Panc1 (cell line): ENCODE results near the gene SLIT1. TPM values are rescaled to one million over a fixed set of nuclear protein-coding genes. Genes with fewer than 3 reads are reported as not detected.
A peak's percentile ranks its signal among the peaks of the same experiment; 100 is the strongest.

Source experiments
- ATAC-seq: fragments of 200-7000 bp; cut with Tn5 transposase; 2 replicates; pipeline ENCODE4 v1.9.1; 2020; ENCODE audit warnings: mild to moderate bottlenecking, moderate library complexity
- BruUV-seq: library from RNA; stranded (reverse); fragments of 400-500 nt; replicated peaks from 2 replicates; lab custom pipeline; 2021; lab: Mats Ljungman, UMichigan
- CTCF ChIA-PET: fragments of 300-600 bp; sonication (Branson Sonifier 250); formaldehyde crosslinking; loops from one replicate; lab custom pipeline; 2022; ENCODE audit warnings: antibody characterized with exemption; lab: Charles Lee
- POLR2A ChIA-PET: fragments of 300-600 bp; sonication (Branson Sonifier 250); formaldehyde crosslinking; loops from one replicate; lab custom pipeline; 2022; ENCODE audit warnings: antibody characterized with exemption; lab: Charles Lee
- DNase-seq: peaks from one replicate; pipeline ENCODE4 v3.0.0-alpha.2; 2010; ENCODE audit warnings: low read depth, low spot score
- H3K27ac ChIP-seq: 2 replicates; pipeline ENCODE4 v1.5.1; 2011; ENCODE audit warnings: mild to moderate bottlenecking, low read length, inconsistent platforms
- H3K27me3 ChIP-seq: fragments of 200-500 bp; sonication (Bioruptor generic); 2 replicates; pipeline ENCODE4 v1.6.0; 2014; ENCODE audit warnings: low read length, inconsistent platforms; ENCODE audit not compliant: control insufficient read depth, insufficient read depth
- H3K36me3 ChIP-seq: fragments of 200-500 bp; sonication (Bioruptor generic); 2 replicates; pipeline ENCODE4 v1.5.1; 2014; ENCODE audit warnings: inconsistent platforms, mild to moderate bottlenecking, low read length, moderate library complexity; ENCODE audit not compliant: control insufficient read depth, insufficient read depth
- H3K4me1 ChIP-seq: 2 replicates; pipeline ENCODE4 v1.5.1; 2011; ENCODE audit warnings: inconsistent platforms, mild to moderate bottlenecking, low read length, moderate library complexity; ENCODE audit not compliant: control insufficient read depth, insufficient read depth
- H3K4me3 ChIP-seq, 2 experiments: 2 replicates each; pipeline ENCODE4 v1.5.1; 2011 to 2012; ENCODE audit warnings: low read depth in 2 of 2, low read length in 2 of 2, mild to moderate bottlenecking in 2 of 2, inconsistent platforms in 1 of 2, moderate library complexity in 1 of 2
- H3K9me3 ChIP-seq: fragments of 200-500 bp; sonication (Bioruptor generic); 2 replicates; pipeline ENCODE4 v1.5.1; 2014; ENCODE audit warnings: low read depth, mild to moderate bottlenecking, inconsistent platforms, low read length, moderate library complexity; ENCODE audit not compliant: control insufficient read depth, insufficient read depth
- CTCF ChIP-seq: fragments of 450-650 bp; IDR thresholded peaks from 2 replicates; pipeline ENCODE4 v1.5.1; 2017; ENCODE audit warnings: mild to moderate bottlenecking
- POLR2AphosphoS5 ChIP-seq: IDR thresholded peaks from 2 replicates; pipeline ENCODE4 v1.6.1; 2012; ENCODE audit warnings: mild to moderate bottlenecking, low read depth, low read length, moderate library complexity
- SIN3A ChIP-seq: IDR thresholded peaks from 2 replicates; pipeline ENCODE4 v1.6.1; 2012; ENCODE audit warnings: low read depth, mild to moderate bottlenecking, low read length, moderate library complexity, borderline replicate concordance; ENCODE audit not compliant: insufficient read depth
- TCF7L2 ChIP-seq: IDR thresholded peaks from 2 replicates; pipeline ENCODE4 v1.6.1; 2011; ENCODE audit warnings: mild to moderate bottlenecking, low read depth, low read length, inconsistent platforms
- in situ Hi-C: cut with HindIII; loops from 2 replicates; pipeline ENCODE4 v1.10.0; 2016; ENCODE audit warnings: low sequenced_read_pairs, low pct_unique_long_range_greater_than_20kb
- intact Hi-C: fragments of 100-400 bp; cut with micrococcal nuclease; formaldehyde crosslinking; loops from one replicate; pipeline ENCODE4 v1.10.0; 2022; ENCODE audit not compliant: unreplicated experiment
- total RNA-seq: library from RNA; stranded (reverse); gene quantifications from one replicate; pipeline ENCODE4 v1.2.1, GENCODE V29; 2021; ENCODE audit not compliant: unreplicated experiment
- TF ChIP-seq, protein P1 (sequence below), 2 experiments: IDR thresholded peaks; 2 replicates each; pipeline ENCODE4 v1.6.1; 2011 to 2012; ENCODE audit warnings: low read depth in 2 of 2, control low read depth in 1 of 2, low read length in 1 of 2, mild to moderate bottlenecking in 1 of 2, moderate library complexity in 1 of 2; ENCODE audit not compliant: insufficient read depth in 1 of 2

SLIT1 gene
- total RNA-seq, 1 experiment from 2014 or later = 2.6 TPM

- no peak overlapping the region for H3K27ac ChIP-seq
- DNase-seq (no peak), ATAC-seq (no peak)
- peaks cover 7% of the 10 kb centered on the region; the same call in 1 of the 2 replicates for H3K4me1 ChIP-seq
- BruUV-seq = no TSS peak
- TF ChIP-seq, protein P1, sequence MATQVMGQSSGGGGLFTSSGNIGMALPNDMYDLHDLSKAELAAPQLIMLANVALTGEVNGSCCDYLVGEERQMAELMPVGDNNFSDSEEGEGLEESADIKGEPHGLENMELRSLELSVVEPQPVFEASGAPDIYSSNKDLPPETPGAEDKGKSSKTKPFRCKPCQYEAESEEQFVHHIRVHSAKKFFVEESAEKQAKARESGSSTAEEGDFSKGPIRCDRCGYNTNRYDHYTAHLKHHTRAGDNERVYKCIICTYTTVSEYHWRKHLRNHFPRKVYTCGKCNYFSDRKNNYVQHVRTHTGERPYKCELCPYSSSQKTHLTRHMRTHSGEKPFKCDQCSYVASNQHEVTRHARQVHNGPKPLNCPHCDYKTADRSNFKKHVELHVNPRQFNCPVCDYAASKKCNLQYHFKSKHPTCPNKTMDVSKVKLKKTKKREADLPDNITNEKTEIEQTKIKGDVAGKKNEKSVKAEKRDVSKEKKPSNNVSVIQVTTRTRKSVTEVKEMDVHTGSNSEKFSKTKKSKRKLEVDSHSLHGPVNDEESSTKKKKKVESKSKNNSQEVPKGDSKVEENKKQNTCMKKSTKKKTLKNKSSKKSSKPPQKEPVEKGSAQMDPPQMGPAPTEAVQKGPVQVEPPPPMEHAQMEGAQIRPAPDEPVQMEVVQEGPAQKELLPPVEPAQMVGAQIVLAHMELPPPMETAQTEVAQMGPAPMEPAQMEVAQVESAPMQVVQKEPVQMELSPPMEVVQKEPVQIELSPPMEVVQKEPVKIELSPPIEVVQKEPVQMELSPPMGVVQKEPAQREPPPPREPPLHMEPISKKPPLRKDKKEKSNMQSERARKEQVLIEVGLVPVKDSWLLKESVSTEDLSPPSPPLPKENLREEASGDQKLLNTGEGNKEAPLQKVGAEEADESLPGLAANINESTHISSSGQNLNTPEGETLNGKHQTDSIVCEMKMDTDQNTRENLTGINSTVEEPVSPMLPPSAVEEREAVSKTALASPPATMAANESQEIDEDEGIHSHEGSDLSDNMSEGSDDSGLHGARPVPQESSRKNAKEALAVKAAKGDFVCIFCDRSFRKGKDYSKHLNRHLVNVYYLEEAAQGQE (IDR thresholded peaks at IDR 0.05; ENCODE audit: insufficient read depth in 1 of 2, low read depth in 2 of 2, low read length in 1 of 2) = no peak
- TF ChIP-seq CTCF (no peak), SIN3A (no peak), TCF7L2 (no peak), POLR2AphosphoS5 (no peak)
- H3K9me3 ChIP-seq = no peaks in the 10 kb centered on the region
- intact Hi-C loops = no loop called here
- no peak overlapping the region for H3K4me3 ChIP-seq
- no peaks in the 10 kb centered on the region for H3K36me3 ChIP-seq
- CTCF ChIA-PET = no interaction called here
- peaks cover 15% of the 10 kb centered on the region for H3K27me3 ChIP-seq
- in situ Hi-C loops = no loop called here
- POLR2A ChIA-PET = no interaction called here
Measured at GRCh38 chr10:97090644-97091043, 95.1 kb downstream of the SLIT1 start.

- Histone ChIP-seq H3K27me3 (peaks cover 15% of the 10 kb centered on the region), H3K27ac (no peak overlapping the region), H3K36me3 (no peaks in the 10 kb centered on the region), H3K4me1 (peaks cover 7% of the 10 kb centered on the region; the same call in 1 of the 2 replicates), H3K4me3 (no peak overlapping the region), H3K9me3 (no peaks in the 10 kb centered on the region)
- BruUV-seq = no TSS peak
- POLR2A ChIA-PET = no interaction called here
- TF ChIP-seq, protein P1 (IDR thresholded peaks at IDR 0.05; ENCODE audit: insufficient read depth in 1 of 2, low read depth in 2 of 2, low read length in 1 of 2) = no peak
- TF ChIP-seq SIN3A (no peak), POLR2AphosphoS5 (no peak), TCF7L2 (no peak), CTCF (no peak)
- DNase-seq = no peak
- intact Hi-C loops = no loop called here
- in situ Hi-C loops = no loop called here
- CTCF ChIA-PET = interaction anchor here (1.1 kb wide), 1 partner anchor 11 kb away, joined by 4 read pairs; no protein-coding TSS in a partner anchor
- ATAC-seq = 0 out of 2 replicates have a peak, but pooled peaks have one; percentile 5
Measured at GRCh38 chr10:97090035-97090434, 95.7 kb downstream of the SLIT1 start.
